H1 (cell line): ENCODE measurements around the gene PAQR4. TPM values are rescaled to one million over a fixed set of nuclear protein-coding genes. Genes with fewer than 3 reads are reported as not detected.

ENCODE experiments used
- JUN ChIP-seq: IDR thresholded peaks from 2 replicates; pipeline ENCODE4 v1.6.1; 2011; ENCODE audit warnings: low read depth, mild to moderate bottlenecking, improper control_type of control experiment, low read length
- RNF2 ChIP-seq: fragments of 200-900, 300-1000 bp; sonication (generic); IDR thresholded peaks from 2 replicates; pipeline ENCODE4 v1.7.1; 2016; ENCODE audit warnings: borderline replicate concordance, low read depth, mild to moderate bottlenecking, antibody characterized with exemption, low read length; ENCODE audit not compliant: poor library complexity, severe bottlenecking; ENCODE audit errors: missing control alignments
- SAP30 ChIP-seq: fragments of 300-600 bp; sonication (generic); IDR thresholded peaks from 2 replicates; pipeline ENCODE4 v1.7.1; 2012; ENCODE audit warnings: low read length, moderate library complexity, mild to moderate bottlenecking, inconsistent platforms; ENCODE audit not compliant: insufficient read depth, insufficient replicate concordance
- polyA plus RNA-seq, 7 experiments: library from polyadenylated mRNA; depleted of rRNA in 3 of 7; stranded (reverse) in 5 of 7; unstranded in 2 of 7; fragments of >200 nt in 5 of 7; fragments of 200-250 nt in 2 of 7; gene quantifications; 1 replicate in 5 of 7; 2 replicates in 1 of 7; 4 replicates in 1 of 7; pipeline versions ENCODE4 v1.2.1 to v1.2.3, GENCODE V29; 2011 to 2013; ENCODE audit warnings: missing spikeins in 2 of 7, mixed read lengths in 2 of 7
- total RNA-seq: library from RNA; stranded (reverse); fragmentation: NEBNext Ultra II Directional; extraction: Animal tissue kit (Norgen Biotek cat#: 25700); gene quantifications from 2 replicates; pipeline ENCODE4 v1.2.1, GENCODE V29; 2021
- TF ChIP-seq, protein P1 (sequence below): fragments of 300-600 bp; sonication (generic); IDR thresholded peaks from 2 replicates; pipeline ENCODE4 v1.7.1; 2012; ENCODE audit warnings: low read length, moderate library complexity, mild to moderate bottlenecking, inconsistent platforms; ENCODE audit not compliant: insufficient replicate concordance

Gene PAQR4
- total and polyA plus RNA-seq, 2 of the 8 experiments (the other 6 are each of a cell fraction or from before 2014, with no cell fraction given): 28.2 to 34.6 TPM

DNA sequence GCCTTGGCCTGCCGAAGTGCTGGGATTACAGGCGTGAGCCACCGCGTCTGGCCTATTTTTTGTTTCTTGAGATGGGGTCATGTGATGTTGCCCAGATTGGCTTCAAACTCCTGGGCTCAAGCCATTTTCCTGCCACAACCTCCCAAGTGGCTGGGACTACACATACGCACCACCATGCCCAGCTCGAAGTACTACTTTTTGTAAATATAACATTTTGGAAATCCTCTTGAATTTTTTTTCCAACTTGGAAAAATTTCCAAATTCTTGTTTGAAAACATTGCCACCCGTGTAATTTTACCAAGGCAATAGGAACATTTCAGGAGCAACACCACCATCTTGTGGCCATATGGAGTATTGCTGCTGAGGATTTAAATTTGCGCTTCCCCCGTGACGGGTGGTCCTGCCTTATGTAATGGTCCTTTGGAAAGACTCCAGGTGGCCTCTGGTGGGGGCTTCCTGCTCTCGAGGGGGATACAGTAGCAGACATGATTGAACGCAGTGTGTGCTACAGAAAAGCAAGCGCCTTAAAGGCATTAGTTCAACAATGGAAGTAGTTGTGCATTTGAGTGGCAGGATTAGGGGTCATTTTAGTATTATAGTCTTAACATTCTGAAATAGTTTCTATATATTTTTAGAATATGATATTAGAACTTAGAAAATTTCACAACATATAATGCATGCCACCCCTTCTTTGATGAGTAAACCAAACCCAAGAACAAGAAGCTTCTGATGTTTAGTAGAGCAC is 49.5 kb upstream of the PAQR4 start (continued):
- TF ChIP-seq, protein P1, sequence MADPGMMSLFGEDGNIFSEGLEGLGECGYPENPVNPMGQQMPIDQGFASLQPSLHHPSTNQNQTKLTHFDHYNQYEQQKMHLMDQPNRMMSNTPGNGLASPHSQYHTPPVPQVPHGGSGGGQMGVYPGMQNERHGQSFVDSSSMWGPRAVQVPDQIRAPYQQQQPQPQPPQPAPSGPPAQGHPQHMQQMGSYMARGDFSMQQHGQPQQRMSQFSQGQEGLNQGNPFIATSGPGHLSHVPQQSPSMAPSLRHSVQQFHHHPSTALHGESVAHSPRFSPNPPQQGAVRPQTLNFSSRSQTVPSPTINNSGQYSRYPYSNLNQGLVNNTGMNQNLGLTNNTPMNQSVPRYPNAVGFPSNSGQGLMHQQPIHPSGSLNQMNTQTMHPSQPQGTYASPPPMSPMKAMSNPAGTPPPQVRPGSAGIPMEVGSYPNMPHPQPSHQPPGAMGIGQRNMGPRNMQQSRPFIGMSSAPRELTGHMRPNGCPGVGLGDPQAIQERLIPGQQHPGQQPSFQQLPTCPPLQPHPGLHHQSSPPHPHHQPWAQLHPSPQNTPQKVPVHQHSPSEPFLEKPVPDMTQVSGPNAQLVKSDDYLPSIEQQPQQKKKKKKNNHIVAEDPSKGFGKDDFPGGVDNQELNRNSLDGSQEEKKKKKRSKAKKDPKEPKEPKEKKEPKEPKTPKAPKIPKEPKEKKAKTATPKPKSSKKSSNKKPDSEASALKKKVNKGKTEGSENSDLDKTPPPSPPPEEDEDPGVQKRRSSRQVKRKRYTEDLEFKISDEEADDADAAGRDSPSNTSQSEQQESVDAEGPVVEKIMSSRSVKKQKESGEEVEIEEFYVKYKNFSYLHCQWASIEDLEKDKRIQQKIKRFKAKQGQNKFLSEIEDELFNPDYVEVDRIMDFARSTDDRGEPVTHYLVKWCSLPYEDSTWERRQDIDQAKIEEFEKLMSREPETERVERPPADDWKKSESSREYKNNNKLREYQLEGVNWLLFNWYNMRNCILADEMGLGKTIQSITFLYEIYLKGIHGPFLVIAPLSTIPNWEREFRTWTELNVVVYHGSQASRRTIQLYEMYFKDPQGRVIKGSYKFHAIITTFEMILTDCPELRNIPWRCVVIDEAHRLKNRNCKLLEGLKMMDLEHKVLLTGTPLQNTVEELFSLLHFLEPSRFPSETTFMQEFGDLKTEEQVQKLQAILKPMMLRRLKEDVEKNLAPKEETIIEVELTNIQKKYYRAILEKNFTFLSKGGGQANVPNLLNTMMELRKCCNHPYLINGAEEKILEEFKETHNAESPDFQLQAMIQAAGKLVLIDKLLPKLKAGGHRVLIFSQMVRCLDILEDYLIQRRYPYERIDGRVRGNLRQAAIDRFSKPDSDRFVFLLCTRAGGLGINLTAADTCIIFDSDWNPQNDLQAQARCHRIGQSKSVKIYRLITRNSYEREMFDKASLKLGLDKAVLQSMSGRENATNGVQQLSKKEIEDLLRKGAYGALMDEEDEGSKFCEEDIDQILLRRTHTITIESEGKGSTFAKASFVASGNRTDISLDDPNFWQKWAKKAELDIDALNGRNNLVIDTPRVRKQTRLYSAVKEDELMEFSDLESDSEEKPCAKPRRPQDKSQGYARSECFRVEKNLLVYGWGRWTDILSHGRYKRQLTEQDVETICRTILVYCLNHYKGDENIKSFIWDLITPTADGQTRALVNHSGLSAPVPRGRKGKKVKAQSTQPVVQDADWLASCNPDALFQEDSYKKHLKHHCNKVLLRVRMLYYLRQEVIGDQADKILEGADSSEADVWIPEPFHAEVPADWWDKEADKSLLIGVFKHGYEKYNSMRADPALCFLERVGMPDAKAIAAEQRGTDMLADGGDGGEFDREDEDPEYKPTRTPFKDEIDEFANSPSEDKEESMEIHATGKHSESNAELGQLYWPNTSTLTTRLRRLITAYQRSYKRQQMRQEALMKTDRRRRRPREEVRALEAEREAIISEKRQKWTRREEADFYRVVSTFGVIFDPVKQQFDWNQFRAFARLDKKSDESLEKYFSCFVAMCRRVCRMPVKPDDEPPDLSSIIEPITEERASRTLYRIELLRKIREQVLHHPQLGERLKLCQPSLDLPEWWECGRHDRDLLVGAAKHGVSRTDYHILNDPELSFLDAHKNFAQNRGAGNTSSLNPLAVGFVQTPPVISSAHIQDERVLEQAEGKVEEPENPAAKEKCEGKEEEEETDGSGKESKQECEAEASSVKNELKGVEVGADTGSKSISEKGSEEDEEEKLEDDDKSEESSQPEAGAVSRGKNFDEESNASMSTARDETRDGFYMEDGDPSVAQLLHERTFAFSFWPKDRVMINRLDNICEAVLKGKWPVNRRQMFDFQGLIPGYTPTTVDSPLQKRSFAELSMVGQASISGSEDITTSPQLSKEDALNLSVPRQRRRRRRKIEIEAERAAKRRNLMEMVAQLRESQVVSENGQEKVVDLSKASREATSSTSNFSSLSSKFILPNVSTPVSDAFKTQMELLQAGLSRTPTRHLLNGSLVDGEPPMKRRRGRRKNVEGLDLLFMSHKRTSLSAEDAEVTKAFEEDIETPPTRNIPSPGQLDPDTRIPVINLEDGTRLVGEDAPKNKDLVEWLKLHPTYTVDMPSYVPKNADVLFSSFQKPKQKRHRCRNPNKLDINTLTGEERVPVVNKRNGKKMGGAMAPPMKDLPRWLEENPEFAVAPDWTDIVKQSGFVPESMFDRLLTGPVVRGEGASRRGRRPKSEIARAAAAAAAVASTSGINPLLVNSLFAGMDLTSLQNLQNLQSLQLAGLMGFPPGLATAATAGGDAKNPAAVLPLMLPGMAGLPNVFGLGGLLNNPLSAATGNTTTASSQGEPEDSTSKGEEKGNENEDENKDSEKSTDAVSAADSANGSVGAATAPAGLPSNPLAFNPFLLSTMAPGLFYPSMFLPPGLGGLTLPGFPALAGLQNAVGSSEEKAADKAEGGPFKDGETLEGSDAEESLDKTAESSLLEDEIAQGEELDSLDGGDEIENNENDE: no peak
- no peak for TF ChIP-seq SAP30
- no peak for TF ChIP-seq RNF2
- no peak for TF ChIP-seq JUN
- TF ChIP-seq, all 59 proteins: peak for 3
